K562 (cell line): Measurements from ENCODE around the gene PRICKLE2. TPM values are rescaled to one million over a fixed set of nuclear protein-coding genes. Genes with fewer than 3 reads are reported as not detected.

ENCODE experiments used
- ATAC-seq: fragments of 200-7000 bp; cut with Tn5 transposase; 3 replicates; pipeline ENCODE4 v1.9.1; 2020; ENCODE audit warnings: moderate library complexity
- BruUV-seq: library from RNA; stranded (reverse); fragments of 400-500 nt; replicated peaks from 2 replicates; lab custom pipeline; 2021; lab: Mats Ljungman, UMichigan
- CTCF ChIA-PET: fragments of 300-600 bp; formaldehyde crosslinking; extraction: SDS; loops from one replicate; lab custom pipeline; 2021; ENCODE audit warnings: low intra/inter-chr PET ratio; lab: Yijun Ruan, JAX
- POLR2A ChIA-PET: fragments of 300-600, 350-650 bp; sonication (Branson Sonifier 250); formaldehyde crosslinking; extraction: SDS; loops from one replicate; lab custom pipeline; 2021; ENCODE audit warnings: antibody characterized with exemption, inconsistent platforms; lab: Yijun Ruan, JAX
- DNase-seq, 4 experiments: peaks; one replicate each; pipeline versions ENCODE4 v3.0.0 to v3.0.0-alpha.2; 2011 to 2018; ENCODE audit warnings: low spot score in 3 of 4, mixed read lengths in 3 of 4; ENCODE audit errors: extremely low read depth in 1 of 4
- FAIRE-seq: peaks from 2 replicates; lab custom pipeline; 2011; peaks lifted over from hg19 to GRCh38; lab: Jason Lieb, UNC
- H2AFZ ChIP-seq: 2 replicates; pipeline ENCODE4 v1.6.0; 2011; ENCODE audit warnings: low read depth, low read length, control low read depth, inconsistent platforms
- H3K27ac ChIP-seq: fragments of 200-600 bp; 3 replicates; pipeline ENCODE4 v1.8.0; 2011; ENCODE audit warnings: low read depth, mild to moderate bottlenecking, control low read depth, inconsistent platforms, low read length, moderate library complexity, mixed read lengths; ENCODE audit errors: extremely low read depth
- H3K27me3 ChIP-seq, 2 experiments: fragments of 300-600 bp in 1 of 2; 2 replicates in 1 of 2; 3 replicates in 1 of 2; pipeline versions ENCODE4 v1.6.0 to v1.8.0; 2011; ENCODE audit warnings: inconsistent platforms in 2 of 2, low read length in 2 of 2, mild to moderate bottlenecking in 1 of 2, mixed read lengths in 1 of 2, moderate library complexity in 1 of 2; ENCODE audit not compliant: control insufficient read depth in 2 of 2, insufficient read depth in 2 of 2
- H3K36me3 ChIP-seq: fragments of 300-600 bp; 3 replicates; pipeline ENCODE4 v1.8.0; 2011; ENCODE audit warnings: mild to moderate bottlenecking, low read length, inconsistent platforms; ENCODE audit not compliant: control insufficient read depth, insufficient read depth
- H3K4me1 ChIP-seq, 2 experiments: fragments of 200-600 bp in 1 of 2; replicated peaks in 1 of 2; 2 replicates in 1 of 2; 3 replicates in 1 of 2; pipeline versions ENCODE4 v1.5.1 to v1.8.0; 2011; ENCODE audit warnings: inconsistent platforms in 2 of 2, low read length in 2 of 2, mild to moderate bottlenecking in 1 of 2, mixed read lengths in 1 of 2, moderate library complexity in 1 of 2; ENCODE audit not compliant: control insufficient read depth in 2 of 2, insufficient read depth in 2 of 2
- H3K4me2 ChIP-seq: 2 replicates; pipeline ENCODE4 v1.6.1; 2011; ENCODE audit warnings: low read length, control low read depth, inconsistent platforms, mixed read lengths; ENCODE audit not compliant: insufficient read depth
- H3K4me3 ChIP-seq: fragments of 200-600 bp; sonication (generic), shearing (Covaris generic); 2 replicates; pipeline ENCODE4 v1.5.1; 2016; ENCODE audit warnings: control low read depth, inconsistent platforms
- H3K79me2 ChIP-seq: fragments of 200-600 bp; 3 replicates; pipeline ENCODE4 v1.8.0; 2011; ENCODE audit warnings: low read length, inconsistent platforms; ENCODE audit not compliant: control insufficient read depth, insufficient read depth
- H3K9ac ChIP-seq, 2 experiments: 2 replicates each; pipeline versions ENCODE4 v1.6.0 to v1.6.1; 2011; ENCODE audit warnings: low read depth in 2 of 2, low read length in 2 of 2, control low read depth in 1 of 2, inconsistent platforms in 1 of 2, mild to moderate bottlenecking in 1 of 2, mixed read lengths in 1 of 2; ENCODE audit not compliant: insufficient read depth in 1 of 2
- H3K9me1 ChIP-seq: one replicate; pipeline ENCODE4 v1.6.0; 2011; ENCODE audit warnings: inconsistent platforms, mild to moderate bottlenecking, low read length, moderate library complexity; ENCODE audit not compliant: control insufficient read depth, insufficient read depth
- H3K9me3 ChIP-seq: replicated peaks from 2 replicates; pipeline ENCODE4 v1.5.1; 2011; ENCODE audit warnings: low read depth, low read length, inconsistent platforms; ENCODE audit not compliant: control insufficient read depth, insufficient read depth
- H4K20me1 ChIP-seq: replicated peaks from 2 replicates; pipeline ENCODE4 v1.6.1; 2011; ENCODE audit warnings: low read length, inconsistent platforms, mixed read lengths; ENCODE audit not compliant: control insufficient read depth, insufficient read depth
- CREM ChIP-seq: IDR thresholded peaks from 2 replicates; pipeline ENCODE4 v1.6.1; 2014; ENCODE audit warnings: antibody characterized with exemption, low read depth
- E2F5 ChIP-seq: sonication (generic); formaldehyde crosslinking; IDR thresholded peaks from 2 replicates; pipeline ENCODE4 v1.8.0; 2022; ENCODE audit warnings: mild to moderate bottlenecking, missing genetic modification reagents
- GABPB1 ChIP-seq: sonication (generic); formaldehyde crosslinking; IDR thresholded peaks from 2 replicates; pipeline ENCODE4 v1.8.0; 2022; ENCODE audit warnings: mild to moderate bottlenecking, missing genetic modification reagents
- KAT8 ChIP-seq: fragments of 450-650 bp; IDR thresholded peaks from 2 replicates; pipeline ENCODE4 v1.6.1; 2016; ENCODE audit warnings: low read depth, mild to moderate bottlenecking
- KLF13 ChIP-seq: fragments of 450-650 bp; IDR thresholded peaks from 2 replicates; pipeline ENCODE4 v1.6.1; 2016; ENCODE audit warnings: missing genetic modification characterization, low read depth, mild to moderate bottlenecking, missing compliant biosample characterization, moderate library complexity, borderline replicate concordance
- LCOR ChIP-seq: sonication (generic); formaldehyde crosslinking; IDR thresholded peaks from 2 replicates; pipeline ENCODE4 v1.8.0; 2022; ENCODE audit warnings: mild to moderate bottlenecking, missing genetic modification reagents
- MEF2A ChIP-seq: IDR thresholded peaks from 2 replicates; pipeline ENCODE4 v1.6.1; 2011; ENCODE audit warnings: low read depth, mild to moderate bottlenecking, low read length, moderate library complexity; ENCODE audit not compliant: control insufficient read depth
- MTF1 ChIP-seq: fragments of 250-450 bp; sonication (Bioruptor Pico); IDR thresholded peaks from 2 replicates; pipeline ENCODE4 v1.9.0; 2021; ENCODE audit warnings: moderate library complexity, mild to moderate bottlenecking, inconsistent platforms, borderline replicate concordance
- NBN ChIP-seq: fragments of 450-650 bp; IDR thresholded peaks from 2 replicates; pipeline ENCODE4 v1.6.1; 2016; ENCODE audit warnings: low read depth, mild to moderate bottlenecking
- NFXL1 ChIP-seq: fragments of 450-650 bp; formaldehyde crosslinking; IDR thresholded peaks from 2 replicates; pipeline ENCODE4 v1.4.0; 2021; ENCODE audit warnings: mild to moderate bottlenecking
- SIN3A ChIP-seq, 2 experiments: fragments of 150-350 bp in 1 of 2; IDR thresholded peaks; 2 replicates each; pipeline ENCODE4 v1.6.1; 2011 to 2016; ENCODE audit warnings: borderline replicate concordance in 2 of 2, low read depth in 2 of 2, low read length in 2 of 2, mild to moderate bottlenecking in 2 of 2, moderate library complexity in 2 of 2; ENCODE audit not compliant: control insufficient read depth in 1 of 2
- SLC30A9 ChIP-seq: fragments of 250-450 bp; sonication (Bioruptor Pico); IDR thresholded peaks from 2 replicates; pipeline ENCODE4 v1.8.0; 2022; ENCODE audit warnings: mild to moderate bottlenecking, moderate library complexity
- STAT5B ChIP-seq: fragments of 250-450 bp; sonication (Bioruptor Pico); IDR thresholded peaks from 2 replicates; pipeline ENCODE4 v1.8.0; 2021; ENCODE audit warnings: mild to moderate bottlenecking, inconsistent platforms
- ZC3H11A ChIP-seq: IDR thresholded peaks from 2 replicates; pipeline ENCODE4 v1.6.1; 2012; ENCODE audit warnings: low read depth, low read length, improper control_type of control experiment
- ZNF740 ChIP-seq, 3 experiments: fragments of 200-800 bp in 1 of 3; sonication (Bioruptor generic) in 1 of 3; sonication (generic) in 1 of 3; formaldehyde crosslinking in 1 of 3; IDR thresholded peaks; 2 replicates each; pipeline versions ENCODE4 v1.6.1 to v1.8.0; 2016 to 2022; ENCODE audit warnings: mild to moderate bottlenecking in 2 of 3, missing compliant biosample characterization in 2 of 3, missing genetic modification characterization in 2 of 3, missing genetic modification reagents in 1 of 3
- ZSCAN32 ChIP-seq: fragments of 450-650 bp; formaldehyde crosslinking; IDR thresholded peaks from 2 replicates; pipeline ENCODE4 v1.4.0; 2020; ENCODE audit warnings: mild to moderate bottlenecking, moderate library complexity
- WGBS: fragments of 100-300 bp; shearing (Covaris generic); methylation state at CpG from one replicate; pipeline ENCODE4 v1.1.6; 2016; ENCODE audit warnings: low coverage, mixed read lengths; ENCODE audit not compliant: insufficient coverage; ENCODE audit errors: missing lambda C conversion rate; 5-methylcytosine and 5-hydroxymethylcytosine counted together
- in situ Hi-C: fragments of 300-500 bp; cut with MboI; formaldehyde crosslinking; loops from 4 replicates; pipeline ENCODE4 v1.15.0; 2018; ENCODE audit warnings: inconsistent platforms, mixed read lengths
- intact Hi-C: fragments of 100-400 bp; cut with micrococcal nuclease; formaldehyde crosslinking; loops from 2 replicates; pipeline ENCODE4 v1.14.2; 2022
- polyA plus RNA-seq, 8 experiments: library from polyadenylated mRNA; depleted of rRNA in 4 of 8; stranded (reverse) in 5 of 8; unstranded in 3 of 8; fragments of >200 nt; fragmentation: Nextera tagmentation in 2 of 8; fragmentation: Illumina TruSeq in 1 of 8; extraction: Ambion mirVana in 2 of 8; extraction: Trizol in 1 of 8; gene quantifications; 2 replicates each; pipeline versions ENCODE4 v1.2.1 to v1.2.3, GENCODE V29; 2011 to 2014; ENCODE audit warnings: inconsistent platforms in 1 of 8, missing spikeins in 1 of 8
- total RNA-seq, 7 experiments: library from RNA; depleted of rRNA in 6 of 7; stranded (reverse); fragments of >200 nt in 6 of 7; fragmentation: Illumina TruSeq in 2 of 7; extraction: Trizol in 2 of 7; gene quantifications; 2 replicates each; pipeline versions ENCODE4 v1.2.1 to v1.2.3, GENCODE V29; 2011 to 2021; ENCODE audit warnings: low replicate concordance in 1 of 7

Gene PRICKLE2
- total and polyA plus RNA-seq, 9 of the 15 experiments (the other 6 are each of a cell fraction or from before 2014, with no cell fraction given) = 0.07 to 0.09 TPM; not detected in 7

GRCh38 chr3:64164349-64164748 lies 60.9 kb downstream of the PRICKLE2 start:
- Histone ChIP-seq H3K4me1 (no peaks in the 10 kb centered on the region), H4K20me1 (no peaks in the 10 kb centered on the region), H3K9ac (no peak overlapping the region), H3K27me3 (no peaks in the 10 kb centered on the region), H3K79me2 (no peaks in the 10 kb centered on the region), H3K9me1 (no peaks in the 10 kb centered on the region), H3K4me2 (no peak overlapping the region), H3K27ac (no peak overlapping the region), H2AFZ (no peak overlapping the region), H3K4me3 (no peak overlapping the region), H3K36me3 (no peaks in the 10 kb centered on the region), H3K9me3 (no peaks in the 10 kb centered on the region)
- FAIRE-seq (no peak), ATAC-seq (no peak), DNase-seq (no peak)
- intact Hi-C loops = no loop called here
- no peak for TF ChIP-seq LCOR (CRISPR knock-in tag)
- no peak for TF ChIP-seq MEF2A
- no peak for TF ChIP-seq NBN
- TF ChIP-seq CREM = no peak
- no peak for TF ChIP-seq KAT8
- CTCF ChIA-PET = no interaction called here
- POLR2A ChIA-PET = no interaction called here
- 0% methylated on average over 1 of the region's 2 CpGs for WGBS
- BruUV-seq = no TSS peak
- in situ Hi-C loops = no loop called here

- FAIRE-seq = no peak
- no peaks in the 10 kb centered on the region for H3K4me1 ChIP-seq
- H3K4me3 ChIP-seq = no peak overlapping the region
- H3K9me1 ChIP-seq = no peaks in the 10 kb centered on the region
- no peaks in the 10 kb centered on the region for H3K9me3 ChIP-seq
- CTCF ChIA-PET = no interaction called here
- DNase-seq = no peak
- no peak overlapping the region for H2AFZ ChIP-seq
- H3K27me3 ChIP-seq = no peaks in the 10 kb centered on the region
- no TSS peak for BruUV-seq
- H3K4me2 ChIP-seq = no peak overlapping the region
- H3K79me2 ChIP-seq = no peaks in the 10 kb centered on the region
- POLR2A ChIA-PET = no interaction called here
- H4K20me1 ChIP-seq = no peaks in the 10 kb centered on the region
- 0% methylated on average over 4 of the region's 4 CpGs for WGBS
- in situ Hi-C loops = no loop called here
- no peak overlapping the region for H3K9ac ChIP-seq
- H3K36me3 ChIP-seq = no peaks in the 10 kb centered on the region
- intact Hi-C loops = no loop called here
- no peak for ATAC-seq
- H3K27ac ChIP-seq = no peak overlapping the region
- TF ChIP-seq NFXL1 (CRISPR knock-in tag) = no peak
- TF ChIP-seq MTF1 (CRISPR knock-in tag) = no peak
- no peak for TF ChIP-seq SLC30A9 (CRISPR knock-in tag)
- TF ChIP-seq GABPB1 (CRISPR knock-in tag) = no peak
- TF ChIP-seq KLF13 (tag) = no peak
- TF ChIP-seq E2F5 = no peak
- no peak for TF ChIP-seq ZSCAN32
- TF ChIP-seq SIN3A (IDR thresholded peaks at IDR 0.05; ENCODE audit: borderline replicate concordance in 2 of 2, control insufficient read depth in 1 of 2, low read depth in 2 of 2, low read length in 2 of 2) = no peak
- TF ChIP-seq STAT5B = no peak
- TF ChIP-seq ZC3H11A = no peak
- no peak for TF ChIP-seq ZNF740 (CRISPR knock-in tag; IDR thresholded peaks at IDR 0.05)
- no peak for TF ChIP-seq ZNF740 (tag; IDR thresholded peaks at IDR 0.05)
Observed at GRCh38 chr3:64163755-64164148, 61.5 kb downstream of the PRICKLE2 start.
